Embryonic facial prominence (tissue), 1 donor: ENCODE results near the gene EYS.
"Not testable (repeated sequence)": the region's sequence is repeated elsewhere in the genome, so short reads cannot be mapped to it uniquely, and the experiment has no call there.

ENCODE experiments used
- DNase-seq: peaks from one replicate; pipeline ENCODE4 v3.0.0-alpha.2; 2016; ENCODE audit errors: extremely low spot score

The EYS gene

DNA sequence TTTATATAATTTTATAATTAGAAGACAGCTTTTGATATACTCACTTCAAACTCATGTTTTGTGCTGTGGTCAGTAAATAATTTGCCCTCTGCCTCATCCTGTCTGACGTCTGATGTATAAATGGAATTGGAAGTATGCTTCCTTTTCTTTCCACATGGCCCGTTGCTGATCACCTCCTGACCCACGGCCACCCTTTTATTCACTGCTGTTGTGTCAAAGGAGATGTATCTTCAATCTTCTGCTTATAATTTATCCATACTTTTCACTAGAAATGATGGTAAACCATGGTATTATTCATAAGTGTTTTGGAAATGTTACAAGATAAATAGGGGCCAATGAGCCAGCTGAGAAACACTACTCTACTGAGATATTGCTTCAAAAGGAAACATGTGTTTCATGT lies 1229.6 kb downstream of the EYS start:
- DNase-seq: no peak

DNA sequence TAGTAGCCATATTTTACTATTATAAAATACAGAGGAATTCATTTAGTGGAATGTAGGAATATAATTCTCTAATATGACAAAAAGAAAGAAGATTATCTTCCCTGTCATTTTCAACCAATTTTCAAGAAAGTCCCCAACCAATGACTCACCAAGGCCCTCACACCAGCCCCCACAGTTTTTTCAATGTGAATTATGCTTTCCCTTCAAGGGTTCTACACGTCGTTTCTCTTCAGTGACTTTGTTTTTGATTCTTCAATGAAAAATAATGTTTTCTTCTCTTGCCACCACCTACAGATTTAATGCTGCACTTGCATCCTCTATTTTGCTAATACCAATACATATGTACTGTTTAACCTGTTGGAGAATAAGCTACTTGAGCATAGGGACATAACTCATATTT lies 1230.1 kb downstream of the EYS start:
- no peak for DNase-seq

DNA sequence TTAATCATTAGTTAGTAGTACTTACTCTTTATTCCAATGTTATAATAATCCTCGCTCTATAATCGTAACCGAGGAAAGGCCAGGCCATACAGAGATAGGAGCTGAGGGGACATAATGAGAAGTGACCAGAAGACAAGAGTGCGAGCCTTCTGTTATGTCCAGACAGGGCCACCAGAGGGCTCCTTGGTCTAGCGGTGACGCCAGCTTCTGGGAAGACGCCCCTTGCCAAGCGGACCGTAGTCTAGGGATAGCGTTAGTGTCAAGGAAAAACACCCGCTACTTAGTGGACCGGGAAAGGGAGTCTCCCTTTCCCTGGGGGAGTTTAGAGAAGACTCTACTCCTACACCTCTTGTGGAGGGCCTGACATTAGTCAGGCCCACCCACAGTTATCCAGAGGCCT lies 1237.6 kb downstream of the EYS start:
- not testable (repeated sequence) for DNase-seq

DNA sequence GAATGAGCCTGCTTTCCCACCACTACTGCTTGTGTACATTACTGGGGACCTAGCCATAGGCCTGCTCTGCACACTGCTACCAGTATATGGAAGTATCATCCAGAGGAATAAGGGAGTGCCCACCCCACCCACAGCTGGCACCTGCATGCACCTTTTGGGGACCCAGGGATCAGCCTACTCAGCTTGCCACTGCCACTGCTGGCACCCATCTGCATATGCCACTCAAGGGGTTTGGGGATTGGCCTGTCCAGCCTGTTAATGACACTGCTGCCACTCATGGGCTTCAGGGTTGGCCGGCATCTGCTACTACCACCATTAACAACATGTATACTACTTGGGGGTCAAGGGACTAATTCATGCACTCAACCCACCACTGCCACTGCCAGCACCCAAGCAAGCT lies 1239.4 kb downstream of the EYS start:
- no peak for DNase-seq

DNA sequence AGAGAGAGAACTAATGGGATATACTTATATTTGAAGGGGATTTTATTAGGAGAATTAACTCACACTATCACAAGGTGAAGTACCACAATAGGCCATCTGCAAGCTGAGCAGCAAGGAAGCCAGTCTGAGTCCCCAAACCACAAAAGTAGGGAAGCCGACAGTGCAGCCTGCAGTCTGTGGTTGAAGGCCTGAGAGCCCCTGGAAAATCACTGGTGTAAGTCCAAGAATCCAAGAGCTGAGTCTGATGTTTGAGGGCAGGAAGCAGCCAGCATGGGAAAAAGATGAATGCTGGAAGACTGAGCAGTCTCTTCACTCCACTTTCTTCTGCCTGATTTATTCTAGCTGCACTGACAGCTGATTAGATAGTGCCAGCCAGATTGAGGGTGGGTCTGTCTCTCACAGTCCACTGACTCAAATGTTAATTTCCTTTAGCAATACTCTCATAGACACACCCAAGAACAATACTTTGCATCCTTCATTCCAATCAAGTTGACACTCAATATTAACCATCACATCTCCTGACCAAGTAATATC lies 1247.5 kb downstream of the EYS start:
- DNase-seq: no peak

DNA sequence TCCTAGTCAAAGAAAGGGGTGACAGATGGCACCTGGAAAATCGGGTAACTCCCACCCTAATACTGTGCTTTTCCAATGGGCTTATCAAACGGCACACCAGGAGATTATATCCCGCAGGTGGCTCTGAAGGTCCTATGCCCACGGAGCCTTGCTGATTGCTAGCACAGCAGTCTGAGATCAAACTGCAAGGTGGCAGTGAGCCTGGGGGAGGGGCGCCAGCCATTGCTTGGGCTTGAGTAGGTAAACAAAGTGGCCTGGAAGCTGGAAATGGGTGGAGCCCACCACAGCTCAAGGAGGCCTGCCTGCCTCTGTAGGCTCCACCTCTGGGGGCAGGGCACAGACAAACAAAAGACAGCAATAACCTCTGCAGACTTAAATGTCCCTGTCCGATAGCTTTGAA lies 1258.9 kb downstream of the EYS start:
- DNase-seq: not testable (repeated sequence)

DNA sequence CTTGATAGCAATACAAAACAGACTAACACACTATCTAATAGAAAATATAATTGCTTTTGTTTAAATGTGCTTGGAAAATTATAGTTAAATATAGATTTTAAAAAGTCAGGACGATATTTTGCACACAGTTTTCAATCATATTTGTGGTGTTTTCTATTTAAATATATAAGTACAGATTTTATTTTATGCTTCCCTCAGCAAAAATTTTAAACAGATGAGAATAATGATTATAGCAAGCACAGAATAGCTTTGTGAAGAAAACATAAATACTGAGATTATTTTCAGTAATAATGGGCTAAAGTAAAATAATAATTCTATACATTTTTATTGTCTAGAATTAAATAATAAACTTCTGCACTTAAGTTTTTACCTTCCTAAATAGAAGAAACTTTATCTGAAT lies 1262.0 kb downstream of the EYS start:
- DNase-seq: no peak

DNA sequence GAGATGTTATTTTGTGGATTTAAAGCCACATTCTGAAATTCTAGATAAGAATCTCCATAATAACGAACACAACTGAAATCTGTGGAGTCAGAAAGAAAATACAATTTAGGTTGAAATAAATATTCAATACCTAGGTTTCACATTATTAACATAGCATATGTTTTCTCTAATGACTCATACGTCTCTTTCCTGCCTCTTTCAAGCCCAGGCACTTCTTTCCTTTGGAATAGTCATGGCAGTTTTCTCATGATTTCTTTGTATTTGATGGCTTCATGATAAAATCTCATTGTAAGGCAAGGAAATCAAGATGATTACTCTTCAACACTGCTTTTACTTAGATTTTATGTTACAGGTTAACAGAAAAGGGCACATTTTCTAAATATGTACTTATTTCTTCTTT lies 1267.8 kb downstream of the EYS start:
- no peak for DNase-seq

DNA sequence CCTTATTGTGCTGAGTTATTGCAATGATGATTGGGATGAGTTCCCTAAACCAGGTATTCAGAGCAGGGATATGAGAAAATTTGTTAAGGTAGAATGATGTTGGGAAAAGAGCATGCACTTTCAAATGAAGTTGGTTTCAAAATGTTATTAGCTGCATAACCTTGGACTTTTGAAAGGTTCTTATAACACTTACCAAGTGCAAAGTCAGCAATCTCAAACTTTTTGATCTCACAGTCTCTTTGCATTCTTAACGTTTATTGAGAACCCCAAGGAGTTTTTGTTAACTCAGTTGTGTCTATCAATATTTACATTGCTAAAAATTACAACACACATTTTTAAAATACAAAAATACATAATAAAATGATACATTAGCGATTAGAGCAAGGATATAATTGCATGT lies 1269.0 kb downstream of the EYS start:
- DNase-seq: no peak

DNA sequence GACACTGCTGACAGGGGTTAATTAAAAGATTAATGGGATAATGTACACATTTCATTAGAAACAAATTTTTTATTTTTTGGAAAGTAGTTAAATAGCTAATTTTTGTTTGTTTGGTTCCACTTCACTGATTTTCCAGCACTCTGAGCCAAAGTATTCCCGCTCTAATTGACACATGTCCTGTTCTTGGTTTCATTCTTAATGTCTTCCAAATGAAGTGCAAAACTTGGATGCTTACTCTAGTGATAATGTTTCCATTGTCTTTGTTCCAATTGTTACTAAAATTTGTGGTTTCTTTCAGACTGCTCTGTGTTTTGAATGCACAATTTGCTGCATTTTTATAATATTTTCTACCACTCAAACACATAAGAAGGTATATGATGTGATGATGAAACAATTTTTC lies 1277.1 kb downstream of the EYS start:
- DNase-seq: no peak

DNA sequence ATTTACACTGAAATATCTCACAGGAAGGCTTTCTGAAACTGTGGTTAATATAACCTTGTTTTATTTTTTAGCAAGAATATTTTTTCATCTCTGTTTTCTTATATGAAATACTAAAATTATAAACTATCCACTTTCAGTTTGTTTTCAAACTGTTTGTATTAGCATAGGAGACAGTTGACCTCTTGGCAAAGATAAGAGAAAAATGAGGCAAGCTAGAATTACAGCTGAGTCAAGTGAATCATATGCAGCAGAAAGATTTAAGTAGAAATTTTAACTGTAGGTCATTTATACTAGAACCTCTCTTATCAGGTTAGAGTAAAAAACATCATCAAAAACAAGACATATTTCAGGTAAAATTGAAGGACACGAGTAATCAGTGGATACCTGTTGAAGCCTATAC lies 1278.8 kb downstream of the EYS start:
- no peak for DNase-seq

DNA sequence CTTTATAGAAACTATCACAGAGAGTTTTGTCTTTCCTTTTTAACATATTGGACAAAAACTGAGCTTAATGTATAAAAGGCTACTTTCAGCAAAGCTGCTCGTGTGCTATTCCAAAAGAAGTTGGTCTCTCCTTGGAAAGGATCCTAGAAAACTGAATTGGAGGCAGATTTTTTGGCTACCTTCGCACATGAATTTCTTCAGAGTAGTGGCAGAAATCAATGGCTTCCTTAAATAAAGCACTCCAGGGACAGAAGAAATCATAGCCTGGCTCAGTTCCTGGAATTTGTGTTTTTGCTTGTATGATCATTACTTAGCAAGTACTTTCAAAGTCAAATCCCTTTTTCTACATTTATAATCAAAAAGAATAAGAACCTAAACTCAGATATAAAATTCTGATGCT lies 1291.1 kb downstream of the EYS start:
- peak; percentile 77 for DNase-seq

DNA sequence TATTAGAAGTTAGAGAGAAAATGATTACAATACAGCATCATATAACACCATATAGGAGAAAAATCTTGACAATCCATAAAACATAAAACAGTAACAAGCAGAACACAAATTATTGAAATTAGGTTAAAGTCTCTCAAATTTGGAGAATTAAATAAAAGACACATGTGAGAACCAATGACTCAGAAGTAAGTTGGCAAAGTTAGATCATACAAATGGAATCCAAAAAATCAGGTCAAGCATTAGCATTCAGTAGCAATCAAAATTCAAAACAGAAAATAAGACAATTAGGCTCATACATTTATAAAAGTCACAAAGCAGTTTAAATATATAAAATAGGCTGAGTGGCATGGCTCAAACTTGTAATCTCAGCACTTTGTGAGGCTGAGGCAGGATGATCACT lies 1295.8 kb downstream of the EYS start:
- no peak for DNase-seq

DNA sequence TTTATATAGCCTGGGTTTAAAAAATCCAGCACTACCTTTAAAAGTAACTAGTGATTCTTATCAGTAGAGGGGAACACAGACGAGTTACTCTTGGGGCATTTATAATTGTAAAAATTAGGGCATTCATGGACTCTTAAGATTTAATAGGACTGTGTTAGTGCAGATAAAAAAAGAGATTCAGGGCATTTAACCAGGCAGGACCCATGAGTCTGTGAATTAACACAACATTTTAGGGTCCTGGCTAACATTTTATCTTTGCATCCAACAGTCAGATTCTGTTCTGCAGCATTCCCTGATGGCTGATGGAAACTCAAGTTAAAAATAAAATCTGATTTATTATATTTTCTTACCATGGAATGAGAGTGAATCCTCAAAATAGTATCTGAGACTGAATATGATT lies 1297.1 kb downstream of the EYS start:
- DNase-seq: no peak

DNA sequence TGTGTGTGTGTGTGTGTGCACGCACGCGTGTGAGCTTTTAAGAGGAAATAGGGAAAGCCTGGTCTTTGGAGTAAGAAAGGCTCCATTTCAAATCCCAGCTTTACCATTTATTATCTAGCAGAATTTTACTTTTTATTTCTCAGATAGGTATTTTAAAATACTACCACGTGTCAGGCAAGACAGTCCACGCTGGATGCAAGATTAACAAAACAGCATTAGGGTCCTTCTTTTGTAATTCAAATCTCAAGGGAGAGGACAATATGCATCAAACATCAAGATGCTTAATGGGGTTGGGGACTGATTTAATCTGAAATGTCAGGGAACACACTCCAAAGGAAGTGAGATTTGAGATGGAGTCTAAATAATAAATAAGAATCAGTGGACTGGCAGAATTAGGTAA lies 1302.6 kb downstream of the EYS start:
- no peak for DNase-seq

DNA sequence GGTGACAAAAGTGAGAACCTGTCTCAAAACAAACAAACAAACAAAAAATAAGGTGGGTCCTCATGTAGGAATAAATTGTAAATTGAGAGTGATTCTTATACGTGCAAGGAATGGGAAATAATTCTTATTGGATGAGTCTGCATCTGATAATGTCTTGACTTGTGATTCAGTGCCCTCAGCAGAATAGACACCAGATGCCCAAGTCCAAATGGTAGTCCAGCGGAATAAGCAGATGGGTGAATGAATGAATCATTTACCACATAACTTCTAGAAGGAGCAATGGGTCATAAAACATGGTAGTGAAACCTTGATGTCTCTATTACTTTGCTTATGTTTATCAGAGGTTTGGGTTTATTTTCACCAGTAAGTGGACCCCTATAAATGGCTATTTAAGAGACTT lies 1323.7 kb downstream of the EYS start:
- DNase-seq: no peak

DNA sequence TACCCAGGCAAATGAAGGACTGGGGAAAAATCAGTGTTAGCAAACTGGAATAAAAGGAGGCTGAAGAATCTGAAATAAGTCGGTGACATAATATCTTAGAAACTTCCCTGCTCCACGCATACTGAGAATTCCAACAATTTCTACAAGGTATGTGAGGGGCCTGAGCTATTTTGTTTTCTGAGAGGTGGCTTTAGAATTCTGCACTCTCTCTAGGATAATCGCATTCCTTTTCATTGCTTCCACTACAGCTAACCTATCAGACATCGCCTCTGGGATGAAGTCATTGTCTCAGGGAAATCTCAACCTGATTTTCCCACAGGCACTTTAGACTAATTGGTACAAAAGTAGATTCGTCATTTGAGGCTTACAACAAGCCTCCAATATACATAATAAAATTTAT lies 1330.6 kb downstream of the EYS start:
- no peak for DNase-seq

DNA sequence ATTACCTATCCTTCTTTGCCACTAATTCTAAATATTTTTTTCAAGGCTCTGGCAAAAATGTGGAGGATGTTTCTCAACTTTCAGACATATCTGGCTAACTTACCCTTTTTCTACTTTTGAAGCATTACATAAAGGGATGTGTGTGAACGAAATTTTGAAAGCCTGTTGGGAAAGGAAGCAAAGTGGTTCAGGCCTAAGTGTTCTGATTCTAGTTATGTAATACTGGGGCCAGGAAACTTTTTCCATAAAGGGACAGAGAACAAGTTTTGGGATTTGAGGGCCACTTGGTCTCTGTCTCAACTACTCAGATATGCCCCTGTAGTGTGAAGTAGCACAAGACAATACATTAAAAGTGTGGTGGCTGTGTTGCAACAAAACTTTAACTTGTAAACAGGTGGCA lies 1349.6 kb downstream of the EYS start:
- no peak for DNase-seq

DNA sequence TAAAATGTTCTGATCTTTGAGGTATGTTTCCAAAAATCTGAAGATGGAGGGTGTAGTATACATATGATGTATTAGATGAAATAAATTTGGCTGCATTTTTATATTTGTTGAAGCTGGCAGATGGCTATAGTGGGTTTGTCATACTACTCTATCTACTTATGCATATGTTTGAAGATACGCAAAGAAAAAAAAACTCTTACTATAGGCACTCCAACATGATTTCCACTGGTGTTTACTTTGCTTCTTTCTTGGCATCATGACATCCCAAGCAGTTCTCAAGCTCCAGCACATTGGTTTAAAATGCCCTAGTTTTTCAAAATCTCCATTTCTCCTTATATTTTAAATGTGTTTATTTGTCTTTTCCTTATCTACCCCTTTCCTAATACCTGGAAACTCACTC lies 1359.6 kb downstream of the EYS start:
- DNase-seq: no peak

DNA sequence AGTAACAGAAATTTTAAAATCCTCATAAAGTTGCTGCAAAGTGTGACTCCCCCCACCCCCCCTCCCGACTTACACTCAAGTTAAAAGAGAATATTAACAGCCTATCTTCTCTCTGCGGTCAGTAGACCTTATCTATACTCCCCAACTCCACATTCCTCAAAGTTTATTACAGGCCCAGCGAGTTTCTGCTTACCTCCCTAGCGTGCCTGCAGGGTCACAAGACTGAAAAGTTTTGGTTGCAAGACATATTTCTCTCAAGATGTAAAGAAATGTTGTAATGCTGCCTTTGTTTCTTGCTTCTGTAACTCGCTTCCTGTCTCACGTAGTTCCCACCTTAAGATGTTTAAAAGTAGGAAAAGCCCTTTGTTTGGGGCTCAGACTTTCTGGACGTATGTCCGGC lies 1371.8 kb downstream of the EYS start:
- DNase-seq: no peak

DNA sequence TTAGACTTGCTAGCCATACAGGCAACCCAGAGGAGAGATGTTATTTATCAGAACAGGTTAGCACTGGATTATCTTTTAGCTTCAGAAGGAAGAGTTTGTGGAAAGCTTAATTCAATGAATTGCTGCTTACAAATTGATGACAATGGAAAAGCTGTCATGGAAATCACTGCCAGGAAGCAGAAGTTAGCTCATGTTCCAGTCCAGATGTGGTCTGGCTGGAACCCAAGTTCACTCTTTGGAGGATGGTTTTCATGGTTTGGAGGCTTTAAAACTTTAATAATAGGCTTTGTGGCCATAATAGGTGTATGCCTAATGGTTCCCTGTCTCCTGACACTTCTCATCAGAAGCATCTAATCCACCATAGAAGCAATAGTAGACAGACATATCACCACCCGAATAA lies 1372.4 kb downstream of the EYS start:
- DNase-seq: no peak

DNA sequence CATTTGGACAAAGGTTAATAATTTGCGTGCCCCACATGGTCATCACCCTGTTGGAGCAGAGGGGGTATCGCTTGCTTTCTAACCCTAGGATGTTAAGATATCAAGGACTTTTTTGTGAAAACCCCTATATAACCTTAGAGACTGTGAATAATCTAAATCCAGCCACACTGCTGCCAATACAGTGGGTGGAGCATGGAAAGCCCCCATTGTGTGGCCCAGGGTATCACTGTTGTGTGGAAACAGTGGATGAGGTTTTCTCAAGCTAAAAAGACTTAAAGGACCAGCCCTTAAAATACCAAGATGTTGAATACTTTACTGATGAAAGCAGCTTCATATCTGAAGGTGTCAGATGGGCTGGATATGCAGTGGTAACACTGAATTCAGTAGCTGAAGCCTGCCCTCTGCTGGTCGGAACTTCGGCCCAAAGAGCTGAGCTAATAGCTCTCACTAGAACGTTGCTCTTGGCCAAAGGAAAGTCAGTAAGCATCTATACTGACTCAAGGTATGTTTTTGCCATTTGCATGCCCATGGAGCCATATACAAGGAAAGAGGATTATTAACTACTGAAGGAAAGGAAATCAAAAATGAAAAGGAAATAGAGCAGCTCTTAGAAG lies 1376.2 kb downstream of the EYS start:
- DNase-seq: no peak

DNA sequence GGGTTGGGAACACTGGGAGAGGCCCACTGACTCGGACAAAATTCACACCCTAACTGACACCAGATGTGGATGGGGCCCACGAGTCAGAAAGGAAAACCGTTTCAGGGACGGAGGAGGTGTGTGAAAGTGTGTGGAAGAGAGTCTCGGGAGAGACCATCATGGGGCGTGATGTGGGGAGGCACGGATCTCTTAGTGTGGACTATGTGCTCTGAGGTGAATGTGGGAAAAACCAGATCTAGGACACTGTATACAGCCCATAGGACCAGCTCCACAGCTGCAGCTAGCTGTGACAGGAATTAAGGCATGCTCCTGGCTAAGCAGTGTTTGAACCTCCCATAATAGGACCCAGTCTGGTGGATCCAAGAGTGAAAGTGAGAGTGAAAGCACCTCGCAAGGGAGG lies 1380.1 kb downstream of the EYS start:
- no peak for DNase-seq

DNA sequence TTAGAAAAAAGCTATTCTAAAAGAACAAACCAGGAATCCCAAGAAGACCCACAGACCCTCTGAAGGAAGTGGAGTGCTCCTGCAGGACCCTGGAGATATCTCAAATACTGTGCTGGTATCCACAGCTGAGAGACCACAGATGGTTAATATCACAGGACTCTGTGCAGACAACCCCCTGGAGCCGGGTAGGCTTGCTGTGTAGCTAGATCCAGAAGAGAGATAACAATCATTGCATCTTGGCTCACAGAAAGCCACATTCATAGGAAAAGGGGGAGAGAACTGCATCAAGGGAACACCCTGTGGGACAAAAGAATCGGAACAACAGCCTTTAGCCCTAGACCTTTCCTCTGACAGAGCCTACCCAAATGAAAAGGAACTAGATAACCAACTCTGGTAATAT lies 1381.9 kb downstream of the EYS start:
- no peak for DNase-seq
